Measurements from ENCODE around the gene IL6R.

IL6R gene

DNA sequence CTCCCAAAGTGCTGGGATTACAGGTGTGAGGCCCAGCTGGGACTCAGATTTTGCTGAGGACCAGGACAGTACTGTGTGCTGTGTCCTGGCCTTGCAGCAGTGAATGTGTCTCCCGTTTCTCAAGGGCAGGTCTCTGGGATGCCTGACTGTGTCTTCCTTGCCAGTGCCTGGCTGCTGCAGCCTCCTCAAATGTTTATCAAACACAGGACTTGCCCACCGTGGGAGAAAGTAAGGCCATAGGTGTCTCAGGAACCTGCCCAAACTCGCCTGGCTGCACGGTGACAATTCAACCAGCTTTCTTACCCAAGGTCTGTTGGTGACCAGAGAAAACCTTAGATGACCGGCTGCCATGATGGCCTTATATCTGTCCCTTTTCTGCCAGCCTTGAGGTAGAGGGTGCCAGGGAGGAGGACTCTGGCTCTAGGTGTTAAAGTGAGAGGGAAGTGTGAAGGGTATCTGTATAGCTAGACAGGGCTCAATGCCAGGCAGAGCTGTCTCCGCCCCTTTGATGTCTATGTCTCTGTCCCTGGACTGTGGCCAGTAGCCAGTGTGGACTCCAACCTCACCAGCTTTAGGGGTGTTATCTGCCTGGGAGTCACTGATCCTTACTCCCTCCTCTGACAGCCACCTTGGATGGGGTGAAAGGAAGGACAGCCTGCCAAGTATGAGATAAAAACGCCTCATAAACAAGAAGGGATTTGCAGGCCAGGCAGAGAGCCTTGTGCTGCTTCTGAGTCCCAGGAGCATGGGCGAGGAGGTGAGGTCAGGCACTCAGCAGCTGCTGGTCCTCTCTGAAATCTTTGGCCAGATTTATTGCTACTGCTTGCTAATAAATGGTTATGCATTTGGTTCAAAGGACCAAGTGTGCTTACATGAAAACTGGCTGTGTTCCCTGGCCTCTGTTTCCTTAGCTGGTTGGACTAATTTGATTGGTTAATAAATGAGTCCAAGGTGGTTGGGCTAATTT is 22.3 kb downstream of the IL6R start:
- no peak for DNase-seq

DNA sequence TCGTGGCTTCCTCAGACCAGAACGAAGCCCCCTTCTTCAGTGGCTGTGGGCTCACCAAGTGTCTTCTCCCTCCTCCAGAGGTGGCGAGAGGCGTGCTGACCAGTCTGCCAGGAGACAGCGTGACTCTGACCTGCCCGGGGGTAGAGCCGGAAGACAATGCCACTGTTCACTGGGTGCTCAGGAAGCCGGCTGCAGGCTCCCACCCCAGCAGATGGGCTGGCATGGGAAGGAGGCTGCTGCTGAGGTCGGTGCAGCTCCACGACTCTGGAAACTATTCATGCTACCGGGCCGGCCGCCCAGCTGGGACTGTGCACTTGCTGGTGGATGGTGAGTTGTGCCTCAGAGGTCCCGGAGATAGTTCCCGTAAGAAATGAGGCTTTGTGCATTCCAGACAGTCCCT is 24.0 kb downstream of the IL6R start:
- DNase-seq = no peak

DNA sequence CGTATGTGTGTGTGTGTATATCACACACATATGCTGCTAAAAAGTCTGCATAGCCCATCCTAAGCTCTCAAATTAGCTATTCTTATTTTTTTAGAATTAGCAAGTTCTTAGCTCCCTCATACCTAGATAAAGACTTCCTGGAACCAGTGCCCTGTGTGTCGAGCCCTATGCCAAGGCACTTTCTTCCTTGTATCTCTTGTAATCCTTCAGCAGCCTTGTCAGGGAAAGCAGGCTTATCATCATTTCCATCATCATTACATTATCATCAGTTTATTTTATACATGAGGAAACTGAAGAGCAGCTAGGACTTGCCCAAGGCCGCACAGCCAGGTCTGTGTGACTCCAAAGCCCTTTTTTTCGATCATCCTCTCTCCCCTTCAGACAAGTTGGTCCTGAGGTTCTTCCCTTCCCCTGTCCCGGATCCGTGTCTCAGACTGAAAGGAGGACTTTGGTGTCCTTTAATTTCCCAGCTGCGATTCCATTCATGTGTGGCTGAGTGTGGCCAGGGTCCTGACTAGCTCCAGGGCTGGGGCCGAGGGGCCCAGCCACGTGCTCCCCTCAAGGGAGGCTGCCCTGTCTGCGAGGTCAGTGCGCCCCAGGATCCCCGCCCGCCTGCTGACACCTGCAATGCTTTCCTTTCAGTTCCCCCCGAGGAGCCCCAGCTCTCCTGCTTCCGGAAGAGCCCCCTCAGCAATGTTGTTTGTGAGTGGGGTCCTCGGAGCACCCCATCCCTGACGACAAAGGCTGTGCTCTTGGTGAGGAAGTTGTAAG is 24.9 kb downstream of the IL6R start:
- no peak for DNase-seq

DNA sequence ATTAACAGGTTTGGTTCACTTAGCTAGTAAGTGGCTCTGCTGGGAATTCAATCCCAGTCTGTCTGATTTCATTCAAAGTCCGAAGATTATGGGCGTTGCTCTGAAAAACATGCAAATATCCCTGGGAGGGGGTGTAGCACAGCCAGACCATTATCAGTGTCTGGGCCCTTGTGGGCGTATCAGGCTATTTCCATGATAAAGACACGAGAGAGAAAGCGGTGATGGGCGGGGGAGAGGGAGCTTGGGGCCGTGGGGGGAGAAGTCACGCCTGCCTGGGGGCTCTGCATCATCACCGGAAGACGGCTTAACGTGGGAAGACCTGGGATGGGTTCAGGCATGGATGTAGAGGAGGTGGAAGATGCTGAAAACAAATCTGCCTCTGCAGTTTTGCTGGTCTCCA is 25.8 kb downstream of the IL6R start:
- DNase-seq = no peak

DNA sequence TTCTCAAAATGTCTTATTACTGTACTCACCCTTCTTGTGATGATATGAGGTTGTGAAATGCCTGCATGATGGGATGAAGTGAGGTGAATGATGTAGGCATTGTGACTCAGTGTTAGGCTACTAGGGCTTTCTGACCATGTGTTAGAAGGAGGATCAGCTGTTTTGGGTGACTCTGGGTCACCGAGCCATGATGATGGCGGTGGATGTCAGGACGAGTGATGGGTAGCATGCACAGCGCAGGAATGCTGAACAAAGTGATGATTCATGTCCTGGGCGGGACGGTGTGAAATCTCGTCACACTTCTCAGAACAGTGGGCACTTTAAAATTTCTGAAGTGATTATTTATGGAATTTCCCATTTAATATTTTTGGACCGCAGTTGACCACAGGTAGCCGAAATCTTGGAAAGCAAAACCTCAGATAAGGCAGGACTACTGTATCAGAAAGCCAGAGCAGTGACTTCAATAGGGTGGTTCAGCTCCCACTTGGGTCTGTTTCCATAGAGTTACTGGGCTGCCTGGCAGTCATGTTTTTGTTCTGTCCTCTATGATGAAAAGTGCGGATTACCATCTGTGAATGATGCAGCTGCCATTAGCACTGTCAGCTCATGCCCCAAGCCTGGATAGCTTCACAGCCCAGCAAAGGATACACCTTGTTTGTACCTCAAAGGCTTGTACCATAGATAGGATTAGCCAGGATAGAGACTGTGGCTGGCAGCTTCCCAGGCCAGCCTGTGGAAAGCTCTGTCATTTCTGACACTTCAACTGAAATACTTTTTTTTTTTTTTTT is 26.6 kb downstream of the IL6R start:
- no peak for DNase-seq

DNA sequence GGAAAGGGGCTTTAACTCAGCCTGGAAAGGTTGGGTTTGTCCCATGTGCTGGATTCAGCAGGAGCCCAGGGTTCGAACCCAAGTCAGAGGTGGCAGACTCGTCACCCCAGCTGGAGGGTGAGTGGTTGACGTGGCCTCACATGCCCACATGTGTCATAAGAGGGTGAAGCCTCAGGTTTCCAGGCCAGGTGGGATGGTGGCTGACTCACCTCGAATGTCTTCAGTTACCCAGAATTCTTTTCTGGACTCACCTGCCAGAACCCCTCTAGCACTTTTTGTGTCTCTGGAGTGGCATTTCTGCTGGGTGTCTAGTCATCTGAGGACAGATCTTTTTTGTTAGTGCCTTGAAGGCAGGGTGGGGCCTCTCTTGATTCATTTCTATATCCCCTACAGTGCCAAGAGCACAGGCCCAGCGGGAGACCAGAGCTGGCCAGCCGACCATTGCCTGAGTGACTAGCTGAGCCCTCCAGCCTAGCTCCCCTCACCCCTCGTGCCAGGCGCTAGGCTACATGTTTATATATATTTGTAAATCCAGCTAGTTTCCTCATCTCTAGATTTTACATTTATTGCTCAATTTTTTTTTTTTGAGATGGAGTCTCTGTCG is 28.1 kb downstream of the IL6R start:
- DNase-seq = no peak

DNA sequence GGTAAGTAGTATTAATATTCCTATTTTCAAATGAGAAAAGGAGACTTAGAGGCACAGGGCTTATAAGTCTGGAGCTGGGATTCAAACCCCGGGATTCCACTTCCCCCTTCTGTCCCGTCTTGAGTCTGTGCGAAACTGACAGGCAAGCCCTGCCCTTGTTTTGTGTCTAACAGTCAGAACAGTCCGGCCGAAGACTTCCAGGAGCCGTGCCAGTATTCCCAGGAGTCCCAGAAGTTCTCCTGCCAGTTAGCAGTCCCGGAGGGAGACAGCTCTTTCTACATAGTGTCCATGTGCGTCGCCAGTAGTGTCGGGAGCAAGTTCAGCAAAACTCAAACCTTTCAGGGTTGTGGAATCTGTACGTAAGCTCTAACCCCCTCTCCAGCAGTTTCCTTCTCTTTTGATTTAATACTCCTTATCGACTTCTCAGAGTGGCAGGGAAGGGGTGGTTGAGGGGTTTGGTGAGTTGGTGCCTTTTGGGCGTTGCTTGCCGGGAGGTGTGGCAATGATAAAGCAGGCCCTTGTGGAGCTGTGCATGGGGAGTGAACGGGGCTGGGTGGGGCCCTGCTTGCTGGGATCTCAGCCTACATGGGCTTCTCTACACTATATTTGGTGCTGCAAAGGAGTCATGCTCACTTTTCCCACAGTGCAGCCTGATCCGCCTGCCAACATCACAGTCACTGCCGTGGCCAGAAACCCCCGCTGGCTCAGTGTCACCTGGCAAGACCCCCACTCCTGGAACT is 29.4 kb downstream of the IL6R start:
- no peak for DNase-seq

DNA sequence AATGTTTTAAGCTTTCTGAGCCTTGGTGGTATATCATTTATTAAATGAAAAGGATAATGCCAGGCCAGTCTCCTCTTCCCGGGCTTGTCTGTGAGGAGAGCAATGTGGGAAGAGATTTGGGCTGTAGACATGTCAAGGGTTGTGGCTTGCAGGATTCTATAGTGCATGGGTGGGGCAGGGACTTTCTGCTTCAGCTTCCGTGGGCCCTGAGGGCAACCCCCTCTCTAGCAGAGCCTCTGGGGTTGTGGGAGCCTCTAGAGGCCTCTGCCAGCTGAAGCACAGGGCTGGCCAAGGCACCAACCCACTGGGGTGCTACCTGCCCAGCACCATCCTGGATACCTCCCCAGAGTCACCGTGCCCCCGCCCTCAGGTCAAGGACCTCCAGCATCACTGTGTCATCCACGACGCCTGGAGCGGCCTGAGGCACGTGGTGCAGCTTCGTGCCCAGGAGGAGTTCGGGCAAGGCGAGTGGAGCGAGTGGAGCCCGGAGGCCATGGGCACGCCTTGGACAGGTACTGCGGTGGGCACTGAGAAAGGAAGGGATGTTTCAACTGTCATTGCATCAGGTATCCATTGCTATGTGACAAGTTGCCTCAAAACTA is 30.6 kb downstream of the IL6R start:
- DNase-seq = no peak

DNA sequence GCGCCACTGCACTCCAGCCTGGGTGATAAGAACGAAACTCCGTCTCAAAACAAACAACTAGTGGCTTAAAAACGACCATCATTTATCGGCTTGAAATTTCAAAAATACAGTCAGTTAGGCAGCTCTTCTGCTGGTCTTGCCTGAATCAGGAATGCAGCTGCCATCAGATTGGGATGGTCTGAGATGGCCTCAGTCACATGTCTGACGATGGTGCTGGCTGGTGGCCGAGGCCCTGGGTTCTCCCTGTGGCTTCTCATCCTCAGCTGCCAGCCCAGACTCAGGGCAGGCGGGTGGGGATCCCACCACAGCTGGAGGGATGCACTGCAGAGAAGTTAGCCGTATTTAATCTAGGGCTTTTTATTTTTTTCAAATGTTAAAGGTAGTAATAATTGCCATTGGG is 31.3 kb downstream of the IL6R start:
- no peak for DNase-seq

DNA sequence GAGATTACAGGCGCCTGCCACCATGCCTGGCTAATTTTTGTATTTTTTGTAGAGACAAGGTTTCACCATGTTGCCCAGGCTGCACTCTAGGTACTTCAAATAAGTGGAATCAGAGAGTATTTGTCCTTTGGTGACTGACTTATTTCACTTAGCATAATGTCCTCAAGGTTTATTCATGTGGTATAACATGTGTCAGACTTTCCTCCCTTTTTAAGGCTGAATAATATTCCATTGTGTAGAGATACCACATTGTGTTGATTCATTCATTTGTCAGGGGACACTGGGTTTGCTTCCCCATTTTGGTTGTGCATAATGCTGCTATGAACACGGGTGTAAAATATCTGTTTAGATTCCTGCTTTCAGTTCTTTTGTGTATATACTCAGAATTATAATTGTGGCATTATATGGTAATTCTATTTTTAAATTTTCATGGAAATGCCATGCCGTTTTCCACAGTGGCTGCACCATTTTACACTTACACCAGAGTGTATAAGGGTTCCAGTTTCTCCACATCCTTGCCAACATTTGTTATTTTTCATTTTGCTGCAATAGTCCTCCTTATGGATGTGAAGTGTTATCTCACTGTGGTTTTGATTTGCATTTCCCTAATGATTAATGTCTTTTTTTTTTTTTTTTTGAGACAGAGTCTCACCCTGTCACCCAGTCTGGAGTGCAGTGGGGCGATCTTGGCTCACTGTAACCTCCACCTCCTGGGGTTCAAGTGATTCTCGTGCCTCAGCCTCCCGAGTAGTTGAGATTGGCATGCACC is 35.1 kb downstream of the IL6R start:
- DNase-seq = no peak

DNA sequence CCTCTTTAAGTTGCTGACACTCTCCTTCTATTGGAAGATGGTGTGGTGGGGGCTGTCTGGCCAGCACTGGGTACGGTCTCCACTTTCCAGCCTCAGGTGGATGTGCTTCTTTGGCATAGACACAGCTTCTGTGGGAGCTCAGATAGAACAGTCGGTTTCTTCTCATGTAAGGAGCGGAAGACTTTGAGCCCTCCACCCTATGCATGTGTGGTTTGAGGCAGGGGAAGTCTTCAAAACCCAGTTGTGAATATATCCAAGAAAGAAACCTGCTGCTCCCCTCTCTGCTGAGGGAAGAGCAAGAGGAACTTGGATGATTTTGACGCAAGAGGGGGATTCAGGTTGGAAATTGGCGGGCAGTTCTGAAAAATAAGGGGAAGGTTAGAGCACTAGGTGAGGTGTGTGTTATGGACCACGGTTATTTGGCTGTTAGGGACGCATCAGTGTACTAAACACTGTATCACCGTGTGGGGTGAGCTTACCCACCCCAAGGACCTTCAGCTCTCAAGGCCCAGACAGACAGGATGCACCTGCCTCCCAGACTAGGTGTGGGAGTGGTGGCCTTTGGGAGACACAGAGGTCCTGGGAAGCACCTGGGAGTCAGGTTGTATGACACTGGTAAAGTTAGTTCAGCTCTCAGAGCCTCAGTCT is 36.2 kb downstream of the IL6R start:
- no peak for DNase-seq

DNA sequence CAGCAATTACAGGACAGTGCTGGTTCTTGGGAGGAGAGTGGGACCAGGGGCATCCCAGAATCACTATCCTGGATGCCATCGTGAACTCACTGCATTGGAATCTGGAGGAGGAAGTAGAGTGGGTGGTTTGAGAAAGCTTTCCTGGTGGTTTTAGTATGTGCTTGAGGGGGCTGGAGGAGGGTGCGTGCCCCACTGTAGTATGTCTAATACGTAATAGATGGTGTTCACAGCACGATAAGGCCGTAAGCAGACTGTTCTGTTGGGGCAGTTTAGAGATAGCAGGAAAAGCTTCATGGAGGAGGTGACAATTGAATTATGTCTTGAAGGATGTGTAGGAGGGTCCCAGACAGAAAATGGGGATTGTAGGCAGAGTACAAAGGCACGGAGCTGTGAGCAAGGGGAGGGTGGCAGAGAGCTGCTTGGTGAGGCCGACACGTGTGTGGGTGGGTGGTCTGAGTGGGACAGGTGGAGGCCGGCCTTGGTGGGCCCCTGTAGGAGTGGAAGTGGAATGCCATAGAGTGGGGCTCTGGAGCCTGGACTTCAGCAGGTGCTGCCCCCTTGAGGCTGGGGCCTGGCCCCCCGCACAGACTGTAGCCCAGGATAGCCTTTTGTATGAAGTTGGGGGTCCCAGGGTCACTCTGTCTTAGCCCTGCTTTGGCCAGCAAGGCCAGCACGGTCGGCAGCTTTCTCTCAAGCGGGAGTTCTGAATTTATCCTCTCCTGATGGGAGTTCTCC is 37.0 kb downstream of the IL6R start:
- no peak for DNase-seq

DNA sequence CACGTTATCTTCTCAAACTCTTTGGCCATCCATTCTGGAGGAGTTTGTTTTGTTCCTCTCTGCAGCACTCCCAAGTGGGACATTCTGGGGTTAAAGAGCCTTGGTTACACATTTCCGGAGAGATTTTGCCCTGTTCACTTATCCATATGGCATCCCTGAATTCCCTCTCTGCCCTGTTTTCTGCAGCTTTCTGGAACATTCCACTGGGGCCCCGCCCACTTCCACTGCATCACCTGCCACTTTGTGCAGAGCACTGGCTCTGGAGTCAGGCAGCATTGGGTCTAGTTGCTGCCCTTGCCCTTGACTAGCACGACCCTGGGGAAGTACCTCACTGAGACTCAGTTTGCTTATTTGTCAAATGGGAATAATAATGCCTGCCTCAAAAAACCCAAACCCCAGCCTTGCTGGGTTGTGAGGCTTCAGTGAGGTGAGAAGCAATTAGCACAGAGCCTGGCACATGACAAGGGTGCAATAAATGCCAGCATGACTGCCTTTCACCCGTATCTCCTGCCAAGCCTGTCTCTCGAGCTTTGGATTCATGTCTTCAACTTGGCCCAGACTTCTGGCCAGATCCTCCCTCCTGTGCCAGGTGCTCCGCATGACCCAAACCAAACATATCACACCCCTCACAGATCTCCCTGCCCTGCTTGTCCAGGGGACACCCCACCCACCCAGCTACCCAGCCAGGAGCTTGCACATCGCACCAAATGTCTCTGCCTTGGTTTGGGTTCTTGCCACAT is 38.3 kb downstream of the IL6R start:
- DNase-seq = no peak

DNA sequence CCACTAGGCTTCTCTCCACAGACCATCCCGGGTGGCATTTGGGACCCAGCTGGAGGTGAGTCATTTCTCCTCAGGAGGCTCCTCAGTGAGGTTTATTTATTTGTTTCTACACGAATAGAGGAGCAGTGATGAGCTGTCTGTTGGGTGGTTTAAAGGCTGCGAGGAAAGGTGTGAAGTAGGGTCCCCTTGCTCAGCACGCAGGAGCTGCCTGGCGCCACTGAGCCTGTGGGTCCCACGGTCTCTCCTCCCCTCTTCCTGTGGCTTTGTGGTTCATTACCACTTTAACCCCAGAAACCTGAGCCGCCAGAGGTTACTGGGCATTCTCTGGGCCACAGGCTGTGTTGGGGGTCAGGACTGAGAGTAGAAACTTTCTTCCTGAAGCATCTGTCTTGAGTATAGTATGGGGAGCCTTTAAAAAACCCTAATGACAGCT is 39.9 kb downstream of the IL6R start:
- DNase-seq = no peak

DNA sequence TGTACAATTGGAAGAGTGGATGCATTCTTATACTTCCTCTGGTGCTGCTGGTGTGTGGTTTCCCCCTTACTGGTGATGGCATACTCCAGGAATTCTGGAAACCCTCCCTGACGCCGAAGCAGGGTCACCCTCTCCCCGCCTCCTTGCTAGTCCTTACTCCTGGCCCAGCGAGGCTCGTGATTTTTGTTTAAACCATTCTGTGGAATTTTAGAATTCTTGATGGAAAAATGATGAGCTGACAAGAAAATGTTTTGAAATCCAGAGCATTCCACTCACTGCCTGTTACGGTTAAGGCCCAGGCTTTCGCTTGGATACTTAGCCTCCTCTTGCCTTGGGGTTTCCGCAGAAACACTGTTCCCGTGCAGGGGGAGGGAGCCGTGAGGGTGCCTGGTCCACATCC is 41.1 kb downstream of the IL6R start:
- no peak for DNase-seq

DNA sequence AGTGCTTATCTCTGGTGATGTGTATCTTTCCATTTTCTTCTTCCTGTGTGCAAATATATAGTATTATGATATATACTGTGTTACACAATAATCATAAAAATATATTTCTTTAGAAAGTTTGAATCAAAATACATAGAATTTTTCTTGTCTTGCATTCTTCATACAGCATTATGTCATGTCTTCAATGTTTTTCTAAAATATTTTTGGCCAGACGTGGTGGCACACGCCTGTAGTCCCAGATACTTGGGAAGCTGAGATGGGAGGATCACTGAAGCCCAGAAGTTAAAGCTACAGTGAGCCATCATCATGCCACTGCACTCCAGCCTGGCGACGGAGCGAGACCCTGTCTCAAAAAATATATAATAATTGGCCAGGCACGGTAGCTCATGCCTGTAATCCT is 41.6 kb downstream of the IL6R start:
- DNase-seq = no peak

DNA sequence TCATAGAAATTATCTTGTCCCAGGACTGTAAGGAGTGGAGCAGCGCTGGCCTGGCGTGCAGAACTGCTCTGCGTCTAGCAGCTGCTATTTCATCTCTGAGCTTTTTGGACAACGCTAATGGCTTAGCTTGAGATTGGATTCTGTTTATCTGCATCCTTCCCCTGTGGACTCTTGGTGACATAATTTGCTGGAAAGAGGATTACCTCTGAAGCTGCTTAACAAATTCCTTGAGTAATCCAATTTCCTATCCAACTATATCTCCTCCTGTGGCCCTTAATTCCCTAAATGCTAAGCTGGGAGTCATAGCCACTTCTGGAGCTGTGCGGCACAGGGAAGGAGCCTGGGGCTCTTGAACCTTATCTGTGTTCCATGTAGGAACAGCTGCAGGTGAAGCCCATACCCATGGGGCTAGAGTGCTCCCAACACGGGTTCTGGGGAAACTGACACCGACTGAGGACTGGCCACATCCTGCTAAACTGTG is 43.2 kb downstream of the IL6R start:
- DNase-seq = no peak

DNA sequence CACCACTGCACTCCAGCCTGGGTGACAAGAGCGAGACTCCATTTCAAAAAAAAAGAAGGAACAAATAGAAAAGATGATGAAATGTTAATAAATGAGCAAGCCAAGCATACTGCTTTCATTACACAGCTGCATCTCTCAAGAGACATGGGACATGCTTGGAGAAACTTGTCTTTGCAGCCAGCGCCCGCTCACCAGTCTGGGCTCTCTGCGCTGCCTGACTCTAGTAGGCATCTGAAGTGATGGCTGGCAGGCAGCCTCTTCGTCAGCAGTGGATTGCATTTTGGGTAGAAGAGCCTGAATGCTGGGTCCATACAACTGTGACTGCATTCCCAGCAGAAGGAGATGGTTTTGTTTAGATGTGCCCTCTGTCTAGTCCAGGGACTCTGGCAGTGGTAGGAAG is 48.0 kb downstream of the IL6R start:
- no peak for DNase-seq

All from effector CD4-positive, alpha-beta T cell (primary cell).